ES-I3 (cell line): ENCODE results near the gene RASGEF1C.

Experiments
- H3K36me3 ChIP-seq: 2 replicates; pipeline ENCODE4 v1.6.1; 2013; ENCODE audit warnings: mild to moderate bottlenecking, low read length, control low read depth, moderate library complexity; ENCODE audit not compliant: insufficient read depth
- H3K4me1 ChIP-seq: 2 replicates; pipeline ENCODE4 v1.6.1; 2013; ENCODE audit warnings: mild to moderate bottlenecking, control low read depth, low read length; ENCODE audit not compliant: insufficient read depth
- H3K9ac ChIP-seq: 2 replicates; pipeline ENCODE4 v1.6.1; 2013; ENCODE audit warnings: low read depth, mild to moderate bottlenecking, low read length, moderate library complexity
- H3K9me3 ChIP-seq: 2 replicates; pipeline ENCODE4 v1.6.1; 2013; ENCODE audit warnings: mild to moderate bottlenecking, low read length, moderate library complexity; ENCODE audit not compliant: control insufficient read depth, insufficient read depth

The RASGEF1C gene

GRCh38 chr5:180135967-180136629 lies 72.9 kb downstream of the RASGEF1C start:
- H3K9me3 ChIP-seq = no peaks in the 10 kb centered on the region
- no peak overlapping the region for H3K9ac ChIP-seq
- no peaks in the 10 kb centered on the region for H3K36me3 ChIP-seq
- no peaks in the 10 kb centered on the region for H3K4me1 ChIP-seq

DNA sequence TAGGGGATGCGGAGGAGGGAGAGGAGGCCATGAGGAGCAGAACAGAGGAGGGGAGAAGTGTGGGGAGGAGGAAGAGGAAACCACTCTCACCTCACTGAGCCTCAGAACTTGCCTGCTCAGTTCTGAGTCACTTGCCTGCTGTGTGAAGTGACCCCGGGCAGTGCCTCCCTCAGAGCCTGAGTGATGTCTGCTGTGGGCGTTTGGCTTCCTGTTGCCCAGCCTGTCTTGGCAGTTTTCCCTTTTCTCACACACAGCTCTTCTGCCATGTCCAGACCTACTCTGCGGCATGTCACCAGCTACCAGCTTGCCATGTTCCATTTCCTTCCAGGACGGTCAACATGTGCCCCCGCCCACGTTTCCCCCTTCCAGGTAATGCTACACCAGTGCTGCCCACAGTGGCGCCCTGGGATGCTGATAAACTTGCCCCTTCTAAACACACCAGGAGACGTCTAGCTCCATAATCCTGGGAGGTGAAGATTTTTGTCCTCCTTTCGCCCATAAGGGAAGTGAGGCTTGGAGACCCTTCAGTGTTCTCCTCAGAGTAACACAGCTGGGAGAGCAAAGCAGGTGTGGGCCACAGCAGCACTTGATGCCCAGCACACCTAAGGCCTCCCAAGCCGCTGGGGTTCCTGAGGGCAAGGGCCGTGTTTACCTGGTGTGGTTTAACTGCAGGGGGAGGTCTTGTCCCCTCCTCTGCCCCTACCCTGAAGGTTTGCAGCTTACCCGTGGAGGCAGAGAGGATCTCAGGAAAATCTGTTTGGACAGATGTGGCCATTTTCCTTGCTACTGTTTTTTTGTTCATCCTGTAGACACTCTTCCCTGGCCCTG lies 73.7 kb downstream of the RASGEF1C start:
- Histone ChIP-seq H3K36me3 (no peaks in the 10 kb centered on the region), H3K4me1 (no peaks in the 10 kb centered on the region), H3K9ac (no peak overlapping the region), H3K9me3 (no peaks in the 10 kb centered on the region)

- H3K36me3 ChIP-seq = no peaks in the 10 kb centered on the region
- H3K4me1 ChIP-seq = no peaks in the 10 kb centered on the region
- no peaks in the 10 kb centered on the region for H3K9me3 ChIP-seq
- H3K9ac ChIP-seq = no peak overlapping the region
These were observed 75.0 kb downstream of the RASGEF1C start for GRCh38 chr5:180133971-180134508.

DNA sequence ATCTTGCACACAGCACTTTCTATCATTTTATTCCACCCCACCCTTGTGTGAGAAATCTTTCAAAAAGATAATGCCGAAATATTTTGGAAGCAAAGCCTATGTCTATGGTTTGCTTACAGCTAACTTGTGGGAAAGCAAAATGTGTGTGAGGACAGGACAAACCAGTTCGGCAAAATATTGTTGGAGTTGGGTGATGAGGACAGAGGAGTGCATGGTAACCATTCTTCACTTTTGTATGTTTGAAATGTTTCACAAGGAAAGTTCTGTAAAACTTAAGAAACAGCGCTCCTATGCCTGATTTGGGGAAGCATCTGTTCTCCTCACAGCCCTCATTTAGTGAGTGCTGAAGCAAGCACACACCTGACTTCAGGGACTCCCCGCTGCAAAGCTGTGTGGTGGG lies 75.5 kb downstream of the RASGEF1C start:
- H3K4me1 ChIP-seq = no peaks in the 10 kb centered on the region
- no peaks in the 10 kb centered on the region for H3K9me3 ChIP-seq
- no peak overlapping the region for H3K9ac ChIP-seq
- H3K36me3 ChIP-seq = no peaks in the 10 kb centered on the region

DNA sequence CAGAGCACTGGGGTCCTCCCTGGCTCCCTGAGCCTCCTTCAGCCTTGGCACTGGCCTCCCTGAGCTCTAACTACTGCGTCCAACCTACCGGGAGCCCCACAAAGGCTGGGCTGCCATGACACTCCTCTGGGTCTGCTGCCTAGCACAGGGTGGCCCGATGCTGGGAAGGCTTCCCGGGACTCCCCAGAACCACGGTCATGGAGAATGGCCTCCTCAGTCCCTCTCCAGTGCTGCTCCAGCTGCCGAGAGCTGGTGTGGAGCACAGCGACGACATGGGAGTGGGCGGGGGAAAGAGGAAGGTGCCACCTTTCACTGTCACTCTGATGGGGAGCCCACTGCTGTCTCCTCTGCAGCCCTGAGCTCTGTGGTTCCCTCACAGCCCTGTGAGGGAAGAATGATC lies 76.0 kb downstream of the RASGEF1C start:
- Histone ChIP-seq H3K9me3 (no peaks in the 10 kb centered on the region), H3K4me1 (no peaks in the 10 kb centered on the region), H3K36me3 (no peaks in the 10 kb centered on the region), H3K9ac (no peak overlapping the region)

- Histone ChIP-seq H3K36me3 (no peaks in the 10 kb centered on the region), H3K4me1 (no peaks in the 10 kb centered on the region), H3K9me3 (no peaks in the 10 kb centered on the region; the same call in 1 of the 2 replicates), H3K9ac (no peak overlapping the region)
These were observed 77.9 kb downstream of the RASGEF1C start for GRCh38 chr5:180130876-180131740.

GRCh38 chr5:180130291-180130869 lies 78.6 kb downstream of the RASGEF1C start:
- H3K36me3 ChIP-seq = no peaks in the 10 kb centered on the region
- H3K9me3 ChIP-seq = no peaks in the 10 kb centered on the region; the same call in 1 of the 2 replicates

DNA sequence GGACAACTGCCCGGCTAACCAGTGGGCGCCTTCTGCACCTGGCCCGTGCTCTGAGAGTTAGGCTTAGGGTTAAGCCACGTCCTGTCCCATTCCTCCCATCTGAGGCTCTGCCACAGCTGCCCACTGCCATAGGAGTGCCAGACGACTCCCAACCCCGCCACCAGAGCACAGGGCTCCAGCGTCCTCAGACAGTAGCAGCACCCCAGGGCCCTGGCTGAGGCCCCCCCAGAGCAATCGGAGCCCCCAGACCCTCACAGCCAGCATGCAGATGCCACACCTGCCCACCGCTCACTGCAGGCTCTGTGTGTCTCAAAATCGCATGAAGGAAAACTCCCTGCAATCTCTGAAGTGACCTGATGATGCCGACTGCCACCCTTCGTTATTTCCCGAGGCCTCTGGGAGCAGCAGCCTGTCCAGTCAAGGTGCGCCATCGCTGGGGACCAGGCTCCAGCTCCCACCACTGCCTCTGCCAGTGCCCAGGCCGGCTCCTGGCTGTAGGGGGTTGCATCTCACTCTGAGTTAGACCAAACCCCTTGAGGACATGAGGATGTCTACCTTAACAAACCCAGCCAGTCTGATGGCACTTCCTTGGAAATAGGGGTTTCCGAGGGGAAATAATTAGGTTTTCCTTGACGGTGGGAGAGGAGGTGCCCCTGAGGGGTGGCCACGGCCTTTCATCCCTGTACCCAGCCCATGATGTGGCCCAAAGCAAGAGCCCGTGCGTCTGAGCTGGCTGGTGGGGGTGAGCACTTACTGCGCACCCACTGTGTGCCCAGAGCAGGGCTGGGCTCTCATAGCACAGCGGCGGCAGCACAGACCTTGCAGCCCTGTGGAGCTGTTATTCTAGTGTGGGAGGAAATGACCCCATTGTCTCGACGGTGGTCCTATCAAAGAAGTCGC lies 79.5 kb downstream of the RASGEF1C start:
- Histone ChIP-seq H3K9me3 (no peaks in the 10 kb centered on the region; the same call in 1 of the 2 replicates), H3K36me3 (no peaks in the 10 kb centered on the region), H3K4me1 (no peaks in the 10 kb centered on the region), H3K9ac (no peak overlapping the region)

More at GRCh38 chr5:180130291-180130869, 78.6 kb downstream of the RASGEF1C start:
- Histone ChIP-seq H3K9ac (no peak overlapping the region), H3K4me1 (no peaks in the 10 kb centered on the region)

- Histone ChIP-seq H3K36me3 (no peaks in the 10 kb centered on the region), H3K4me1 (no peaks in the 10 kb centered on the region), H3K9me3 (no peaks in the 10 kb centered on the region; the same call in 1 of the 2 replicates), H3K9ac (no peak overlapping the region)
These were observed 80.2 kb downstream of the RASGEF1C start for GRCh38 chr5:180128671-180129261.

DNA sequence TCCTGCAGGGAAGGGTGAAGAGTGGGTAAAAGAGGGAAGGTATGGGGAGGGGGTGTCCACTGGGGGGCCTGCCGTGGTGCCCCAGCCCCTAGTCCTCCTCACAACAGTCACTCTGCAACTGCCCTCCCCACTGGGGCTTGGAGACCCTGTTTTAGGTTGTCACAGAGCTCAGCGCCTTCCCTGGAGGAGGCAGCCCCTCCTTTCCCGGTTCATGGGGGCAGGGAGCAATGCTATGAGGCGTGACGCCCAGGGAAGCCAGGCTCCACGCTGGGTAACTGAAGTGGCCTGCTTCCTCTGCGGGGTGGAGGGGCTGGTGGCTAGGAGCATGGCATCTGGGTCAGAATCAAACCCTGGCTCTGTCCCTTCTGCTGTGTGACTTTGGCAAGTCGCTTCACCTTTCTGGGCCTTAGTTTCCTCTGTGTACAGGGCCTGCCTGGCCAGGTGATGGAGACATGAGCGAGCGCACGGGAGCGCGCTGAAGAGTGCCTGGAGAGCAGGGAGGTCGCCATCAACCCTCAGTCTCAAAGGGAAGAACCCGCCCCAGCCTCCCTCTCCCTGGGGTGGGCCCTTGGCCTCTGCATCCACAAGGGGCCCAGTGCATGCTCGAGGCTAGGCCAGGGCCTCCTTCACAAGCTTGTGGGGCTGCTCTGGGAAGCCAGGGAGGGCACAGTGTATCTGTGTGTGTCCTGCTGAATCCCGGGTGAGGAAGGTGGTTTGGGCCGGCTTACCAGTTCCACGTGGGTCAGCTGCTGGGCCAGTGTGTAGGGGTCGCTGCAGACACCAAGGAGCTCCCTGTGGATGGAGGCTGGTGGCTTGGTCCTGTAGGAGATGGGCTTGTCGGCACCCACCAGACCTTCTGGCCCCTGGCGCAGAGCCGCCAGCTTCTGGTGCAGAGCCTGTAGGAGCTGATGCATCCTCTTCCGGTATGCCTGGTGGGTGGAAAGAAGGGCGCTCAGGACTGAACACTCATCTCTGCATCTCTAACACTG lies 81.0 kb downstream of the RASGEF1C start:
- no peak overlapping the region for H3K9ac ChIP-seq
- no peaks in the 10 kb centered on the region for H3K4me1 ChIP-seq
- H3K36me3 ChIP-seq = no peaks in the 10 kb centered on the region
- no peaks in the 10 kb centered on the region; the same call in 1 of the 2 replicates for H3K9me3 ChIP-seq

DNA sequence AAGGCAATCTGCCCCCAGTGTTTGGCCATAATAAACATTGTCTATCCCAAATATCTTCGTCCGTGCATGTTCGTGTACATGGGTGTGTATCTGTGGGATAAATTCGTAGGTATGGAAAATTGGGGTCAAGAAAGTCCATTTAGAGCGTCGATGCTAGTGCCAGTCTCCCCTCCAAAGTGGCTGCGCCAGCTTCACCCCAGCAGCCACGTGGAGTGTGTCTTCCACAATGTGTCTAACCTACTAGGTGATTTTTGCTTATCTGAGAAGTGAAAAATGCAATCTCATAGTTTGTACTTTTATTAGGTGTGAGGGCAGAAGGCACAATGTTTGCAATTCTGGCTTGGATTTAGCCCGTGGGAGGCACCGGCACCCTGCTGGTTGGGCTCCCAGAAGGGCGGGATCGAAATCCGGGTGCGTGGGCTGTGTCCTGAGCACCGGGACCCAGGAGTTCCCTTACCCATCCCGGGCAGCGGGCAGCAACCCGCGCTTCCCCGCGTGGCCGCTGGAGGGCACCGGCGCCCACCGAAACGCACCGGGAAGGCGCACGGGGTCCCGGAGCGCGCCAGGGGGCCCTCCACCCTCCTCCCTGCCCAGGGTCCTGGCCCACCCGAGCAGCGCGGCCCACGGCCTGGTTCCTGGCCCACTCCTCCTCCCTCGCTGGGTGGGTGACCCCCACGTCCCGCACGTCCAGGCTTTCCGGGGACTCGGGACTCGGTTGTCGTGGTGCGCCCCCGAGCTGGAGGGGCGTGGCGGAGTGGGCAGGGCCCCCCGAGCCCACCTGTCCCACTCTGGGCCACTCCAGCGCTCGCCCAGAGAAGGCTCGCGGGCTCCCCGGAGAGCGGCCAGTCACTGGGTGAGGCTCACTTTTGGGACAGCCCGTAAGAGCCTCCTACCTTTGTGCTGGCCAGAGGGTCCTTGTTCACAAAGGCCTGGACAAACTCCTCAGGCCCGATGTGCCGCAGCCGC lies 82.0 kb downstream of the RASGEF1C start:
- Histone ChIP-seq H3K36me3 (no peaks in the 10 kb centered on the region), H3K4me1 (no peaks in the 10 kb centered on the region), H3K9me3 (no peaks in the 10 kb centered on the region; the same call in 1 of the 2 replicates), H3K9ac (no peak overlapping the region; the same call in 1 of the 2 replicates)
